HG02798 (cell line): ENCODE measurements around the gene UQCRC1.

ENCODE experiments used
- ATAC-seq: cut with Tn5 transposase; IDR thresholded peaks from one replicate; pipeline ENCODE4 v1.9.1; 2021; ENCODE audit warnings: mild to moderate bottlenecking; ENCODE audit not compliant: unreplicated experiment, poor library complexity

Gene UQCRC1

DNA sequence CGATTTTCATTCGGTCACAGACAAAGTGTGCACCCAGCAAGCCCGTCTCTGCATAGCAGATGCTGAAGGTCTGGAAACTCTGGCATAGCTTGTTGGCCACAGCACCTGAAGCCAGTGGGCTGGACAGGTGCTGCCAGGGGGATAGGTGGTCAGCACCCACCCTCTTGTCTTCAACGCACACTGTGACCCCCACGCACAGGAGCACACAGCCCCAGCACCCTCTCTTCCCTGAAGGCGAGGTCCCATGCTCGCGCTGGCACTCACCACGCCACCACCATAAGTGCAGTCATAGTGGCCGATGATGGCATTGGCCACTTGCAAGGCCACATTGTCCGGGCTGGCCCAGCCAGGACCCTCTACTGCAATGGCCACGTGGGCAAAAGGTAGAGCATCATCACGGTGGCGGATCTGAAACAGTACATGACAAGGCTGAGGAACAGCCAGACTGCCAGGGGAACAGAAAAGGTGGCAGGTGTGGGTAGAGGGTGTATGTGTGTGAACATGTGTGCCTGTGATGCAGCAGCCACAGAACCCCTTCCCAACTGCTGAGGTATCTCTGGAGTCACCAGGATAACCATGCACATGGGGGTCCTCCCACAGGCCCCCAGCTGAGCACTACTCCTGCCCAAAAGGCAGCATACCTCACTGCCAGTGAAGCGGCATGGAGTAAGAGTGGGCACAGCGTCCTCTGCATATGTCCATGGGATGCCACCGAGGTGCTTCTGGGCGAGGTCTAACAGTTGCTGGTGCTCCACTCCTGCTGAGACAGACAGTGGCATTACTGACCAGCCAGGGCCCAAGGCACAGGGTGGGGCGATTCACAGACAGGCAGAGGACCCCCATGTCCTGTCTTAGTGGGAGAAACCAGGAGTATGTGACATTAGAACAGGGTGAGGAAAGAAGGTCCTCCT lies 8.5 kb downstream of the UQCRC1 start:
- ATAC-seq = no peak

DNA sequence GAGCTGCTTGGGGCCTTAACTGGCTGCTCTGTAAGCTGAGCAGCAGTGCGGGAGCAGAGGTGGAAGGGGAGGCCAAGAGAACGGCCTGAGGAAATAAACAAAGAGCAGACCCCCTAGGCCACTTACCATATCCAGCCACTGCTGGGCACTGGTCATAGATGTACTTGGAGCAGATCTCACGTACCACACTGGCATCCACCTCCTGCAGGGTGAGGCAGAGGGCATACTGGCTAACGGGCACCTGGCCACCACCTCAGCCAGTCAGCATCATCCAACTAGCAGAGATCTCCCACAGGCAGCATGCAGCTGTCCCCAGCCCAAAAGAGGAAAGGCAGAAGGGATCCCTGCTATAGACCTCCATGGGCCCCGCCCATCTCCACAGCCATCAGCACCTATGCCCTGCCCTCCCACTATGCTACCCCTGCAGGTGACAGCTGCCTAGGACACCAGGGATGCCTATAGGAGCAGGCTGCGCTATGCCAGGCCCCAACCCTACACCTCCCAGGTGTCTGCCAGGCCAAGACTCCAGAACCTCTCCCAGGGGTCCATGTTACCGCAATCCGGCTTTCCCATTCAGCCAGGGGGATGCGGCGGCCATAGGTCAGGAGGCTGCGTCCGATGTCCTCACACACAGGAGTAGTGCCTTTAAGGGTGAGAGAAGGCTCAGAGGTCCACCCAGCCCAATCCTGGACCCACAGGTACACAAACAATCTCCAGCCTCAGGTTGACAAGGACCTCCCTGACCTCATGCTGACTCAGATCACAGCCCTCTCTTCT lies 9.7 kb downstream of the UQCRC1 start:
- no peak for ATAC-seq

DNA sequence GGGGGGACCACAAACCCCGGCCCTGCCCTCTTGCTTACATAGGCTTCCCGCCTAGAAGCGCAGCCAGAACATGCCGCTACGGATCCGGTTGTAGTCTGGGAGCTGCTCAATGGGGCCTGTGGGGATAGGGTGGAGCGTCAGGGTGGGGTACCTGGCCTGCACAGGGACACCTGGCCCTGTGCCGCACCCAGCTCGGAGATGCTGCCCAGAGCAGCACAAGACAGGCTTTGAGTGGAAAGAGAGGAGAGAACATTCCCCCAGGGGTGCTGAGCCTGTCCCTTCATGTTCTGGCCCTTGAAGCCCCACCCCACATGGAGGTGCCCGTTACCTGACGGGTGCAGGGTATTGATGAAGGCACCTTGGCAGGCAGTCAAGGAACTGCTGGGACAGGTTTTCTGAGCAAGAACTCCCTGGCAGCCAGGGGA lies 10.4 kb downstream of the UQCRC1 start:
- no peak for ATAC-seq

DNA sequence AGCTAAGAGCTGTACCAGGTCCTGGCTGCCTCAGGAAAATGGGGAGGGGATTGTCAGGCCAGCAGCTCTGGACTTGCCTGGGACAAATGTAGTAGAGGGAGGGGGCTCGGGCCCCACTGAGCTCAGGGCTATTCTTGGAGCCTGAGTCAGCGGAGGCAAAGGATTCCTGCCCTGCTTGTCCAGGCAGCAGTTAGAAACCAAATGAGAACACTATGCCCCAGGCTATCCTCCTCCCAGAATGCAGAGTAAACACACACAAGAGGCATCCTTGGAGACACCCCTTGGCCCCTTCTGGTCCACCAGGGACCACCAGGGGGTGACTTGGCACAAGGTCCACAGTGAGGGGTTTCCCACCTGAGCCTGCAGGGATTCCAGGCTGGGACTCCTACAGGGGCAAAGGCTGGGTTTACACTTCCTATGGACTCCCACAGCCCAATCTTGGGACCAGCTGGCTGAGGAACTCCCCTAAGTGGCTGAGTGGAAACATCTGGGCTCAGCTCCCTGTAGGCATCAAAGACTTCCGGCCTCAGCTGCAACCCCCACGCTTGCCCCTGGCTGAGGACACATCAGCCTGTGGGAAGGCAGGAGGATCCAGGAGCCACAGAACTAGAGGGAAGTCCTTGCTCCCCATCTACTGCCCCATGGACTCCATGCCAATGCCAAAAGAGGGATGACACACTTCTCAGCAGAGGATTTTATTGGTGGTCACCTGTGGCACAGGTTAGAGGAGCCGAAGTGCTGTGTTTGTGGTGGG lies 10.9 kb downstream of the UQCRC1 start:
- no peak for ATAC-seq

DNA sequence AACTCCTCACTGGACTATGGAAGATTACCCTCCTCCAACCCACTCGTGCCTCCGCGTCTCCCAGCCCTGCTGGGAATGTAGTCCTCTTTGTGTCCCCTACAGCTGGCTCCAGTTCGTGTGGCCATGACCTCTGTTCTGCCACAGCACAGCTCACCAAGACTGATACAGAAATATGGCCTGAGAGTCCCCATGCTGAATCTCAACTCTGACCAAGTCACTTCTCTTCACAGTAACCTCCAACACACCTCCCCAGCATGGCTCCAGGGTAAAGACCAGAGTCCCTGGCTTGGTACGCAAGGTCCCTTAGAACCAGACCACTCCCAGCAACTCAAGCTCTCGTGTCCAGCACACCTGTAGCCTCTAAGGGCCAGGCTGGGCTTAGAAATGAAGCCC lies 12.0 kb downstream of the UQCRC1 start:
- no peak for ATAC-seq

DNA sequence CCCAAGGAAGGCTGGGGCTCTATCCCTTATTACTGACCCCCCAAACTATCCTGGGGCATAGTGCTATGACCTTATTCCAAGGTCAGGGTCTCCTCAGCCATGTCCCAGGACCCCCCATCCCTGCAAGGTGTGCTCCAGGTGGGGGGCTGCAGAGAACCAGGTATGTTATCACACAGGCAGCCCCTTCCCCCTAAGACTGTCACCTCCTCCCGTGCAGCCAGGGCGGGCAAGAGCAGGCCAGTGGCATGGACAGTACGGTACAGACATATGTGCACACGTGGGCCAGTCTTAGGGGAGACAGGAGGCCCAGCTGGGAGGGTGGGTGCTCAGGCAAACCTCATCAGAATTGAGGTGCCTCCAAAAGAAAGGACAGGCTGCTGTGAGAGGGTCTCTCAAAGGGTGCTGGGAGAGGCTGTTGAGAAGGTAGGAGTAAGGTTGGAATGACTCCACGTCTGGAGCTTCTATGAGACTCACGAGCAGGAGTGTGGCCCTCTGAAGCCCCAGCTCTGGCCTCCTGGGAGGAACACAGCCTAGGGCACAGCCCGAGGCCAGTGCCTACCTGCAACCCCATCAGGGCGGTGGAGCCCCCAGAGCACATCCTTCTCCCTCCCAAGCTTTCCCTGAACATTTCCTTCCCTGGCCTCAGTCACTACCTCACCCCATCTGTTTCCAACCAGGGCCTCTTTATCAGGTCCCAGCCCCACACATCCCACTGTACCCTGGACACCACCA lies 12.6 kb downstream of the UQCRC1 start:
- ATAC-seq = no peak

DNA sequence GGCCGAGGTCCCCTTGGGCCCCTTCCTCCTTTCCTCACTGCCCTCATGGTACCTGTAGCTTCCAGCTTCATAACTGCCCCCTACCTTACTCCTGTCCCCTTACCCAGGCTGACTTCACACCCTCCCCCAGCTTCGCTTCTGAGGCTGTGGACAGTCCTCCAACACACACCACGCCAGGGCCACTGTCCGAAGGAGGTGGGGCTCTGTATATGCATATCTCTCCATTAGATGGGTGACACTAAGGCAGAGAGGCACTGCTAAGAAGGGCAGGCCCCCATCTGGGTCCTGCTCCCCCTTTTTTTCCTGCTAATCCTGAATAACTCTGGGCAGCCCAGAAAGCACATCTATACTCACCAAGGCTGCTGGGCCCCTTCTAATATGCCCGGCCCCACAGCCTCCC lies 13.3 kb downstream of the UQCRC1 start:
- ATAC-seq = no peak

DNA sequence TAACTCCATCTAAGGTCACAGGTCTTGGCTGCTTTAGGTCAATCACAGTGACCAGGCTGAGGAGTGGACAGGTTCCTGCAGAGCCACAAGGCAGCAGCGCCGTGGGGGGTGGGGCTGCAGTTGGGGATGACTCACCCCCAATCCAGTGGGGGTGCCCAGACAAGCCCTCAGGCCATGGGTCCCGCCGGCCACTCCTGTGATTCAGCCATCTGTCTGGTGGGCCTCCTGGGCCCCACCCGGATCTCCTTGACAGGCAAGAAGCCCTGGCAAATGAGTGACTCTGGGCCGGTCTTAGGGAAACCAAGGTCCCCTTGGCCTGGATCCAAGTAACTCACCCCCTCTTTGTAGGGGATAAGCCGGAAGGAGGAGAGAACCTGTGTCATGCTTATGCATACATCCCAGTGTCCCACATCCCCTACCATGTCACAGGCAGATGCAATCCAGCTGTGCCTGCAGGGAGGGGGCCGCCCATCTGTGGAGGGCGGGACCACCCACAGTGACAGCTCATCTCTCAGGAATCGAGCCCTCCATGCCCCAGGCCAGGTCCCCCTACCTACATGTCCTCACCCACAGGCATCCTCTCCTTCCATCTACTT lies 13.8 kb downstream of the UQCRC1 start:
- ATAC-seq = no peak

DNA sequence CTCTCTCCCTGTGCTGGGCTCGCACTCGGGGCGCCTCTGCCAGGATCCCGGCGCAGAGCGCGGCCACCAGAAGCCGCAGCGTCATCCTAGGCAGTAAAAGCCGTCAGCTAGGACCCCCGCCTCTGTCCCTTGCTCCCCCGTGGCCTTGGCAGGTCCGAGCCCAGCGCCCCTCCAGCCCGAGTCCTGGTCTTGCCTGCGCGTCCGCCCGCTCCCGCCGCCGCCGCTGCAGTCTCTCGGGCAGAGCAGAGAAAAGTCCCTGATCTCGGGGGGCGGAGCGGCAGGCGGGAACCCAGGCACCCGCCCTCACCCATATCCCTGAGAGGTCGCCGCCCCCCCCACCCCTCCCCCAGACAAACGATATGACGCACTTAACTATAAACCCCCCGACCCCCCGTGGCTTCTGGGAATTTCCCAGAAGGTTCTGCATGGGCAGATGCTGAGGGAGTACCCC lies 14.3 kb downstream of the UQCRC1 start, which contains the start of gene COL7A1:
Gene COL7A1 (minus strand): TSS at position 255 of the 451 bp plus-strand sequence. CDS start 170 bp downstream, at position 85.
- no peak for ATAC-seq

DNA sequence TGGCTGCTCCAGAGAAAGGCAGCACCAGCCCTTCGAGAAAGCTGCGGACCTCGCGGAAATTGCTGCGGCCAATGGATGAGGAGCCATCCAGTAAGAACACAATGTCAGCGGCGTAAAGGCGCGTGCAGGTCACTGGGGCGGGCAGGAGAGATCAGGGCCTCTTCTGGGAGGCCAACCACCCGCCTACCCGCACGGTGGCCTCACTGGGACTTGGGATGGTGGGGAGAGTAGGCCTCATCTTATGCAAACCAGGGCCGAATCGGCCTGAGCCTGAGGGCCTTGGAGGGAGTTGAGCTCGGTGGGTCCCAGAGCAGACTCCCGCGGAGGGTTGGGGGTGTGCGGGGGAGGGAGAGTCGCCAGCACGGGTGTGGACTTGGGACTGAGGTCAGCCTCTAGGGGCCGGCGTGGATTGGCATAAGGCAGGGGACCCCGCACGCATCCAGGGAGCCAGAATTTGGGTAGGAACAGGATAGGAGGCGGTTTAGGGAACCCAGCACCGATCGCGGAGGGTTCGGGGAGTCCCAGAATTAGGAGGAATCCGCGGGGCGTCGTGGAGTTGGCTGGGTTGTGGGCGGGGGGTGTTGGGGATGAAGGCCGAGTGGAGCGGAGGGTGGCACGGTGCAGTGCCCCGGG lies 14.9 kb downstream of the UQCRC1 start:
- no peak for ATAC-seq

DNA sequence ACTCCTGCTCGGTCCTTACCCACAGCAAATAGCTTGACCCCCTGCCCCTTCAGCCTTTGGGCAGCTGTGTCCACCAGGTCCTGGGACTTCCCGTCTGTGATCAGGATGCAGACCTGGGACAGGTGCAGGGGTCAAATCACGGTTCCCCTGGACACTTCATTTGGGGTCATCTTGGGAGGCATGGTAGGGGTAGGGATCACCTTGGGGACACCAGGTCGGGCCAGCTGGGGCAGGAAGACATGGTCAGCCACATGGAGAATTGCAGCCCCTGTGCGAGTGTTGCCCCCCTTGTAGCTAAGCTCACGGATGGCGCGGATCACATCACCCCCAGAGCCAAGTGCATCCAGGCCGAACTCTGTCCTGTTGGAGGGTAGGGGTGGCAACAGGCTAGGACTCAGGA lies 16.1 kb downstream of the UQCRC1 start:
- ATAC-seq = no peak

DNA sequence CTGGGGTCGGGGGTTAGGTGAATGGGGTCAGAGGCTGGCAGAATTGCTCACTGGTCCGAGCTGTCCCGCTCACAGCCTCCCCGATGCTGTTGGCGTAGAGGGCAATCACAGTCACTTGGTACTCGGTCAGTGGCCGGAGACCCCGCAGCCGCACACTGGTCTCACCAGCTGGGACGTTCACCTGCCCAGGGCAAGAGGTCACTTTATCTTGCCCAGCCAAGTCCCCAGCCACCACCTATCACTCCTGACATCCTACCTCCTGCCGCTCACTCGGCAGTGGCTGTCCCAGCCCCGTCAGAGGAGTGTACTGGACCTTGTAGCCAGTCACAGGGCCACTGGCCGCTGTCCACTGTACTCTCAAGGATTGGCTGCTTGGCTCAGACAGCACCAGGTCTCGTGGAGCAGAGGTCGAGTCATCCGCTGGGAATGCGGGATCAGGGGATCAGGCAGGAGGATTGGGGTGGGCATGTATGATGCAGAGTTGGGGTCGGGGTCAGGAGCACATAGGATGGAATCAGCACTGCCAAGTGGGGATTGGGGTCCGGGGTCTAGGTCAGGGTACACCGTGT lies 16.8 kb downstream of the UQCRC1 start:
- ATAC-seq = no peak

DNA sequence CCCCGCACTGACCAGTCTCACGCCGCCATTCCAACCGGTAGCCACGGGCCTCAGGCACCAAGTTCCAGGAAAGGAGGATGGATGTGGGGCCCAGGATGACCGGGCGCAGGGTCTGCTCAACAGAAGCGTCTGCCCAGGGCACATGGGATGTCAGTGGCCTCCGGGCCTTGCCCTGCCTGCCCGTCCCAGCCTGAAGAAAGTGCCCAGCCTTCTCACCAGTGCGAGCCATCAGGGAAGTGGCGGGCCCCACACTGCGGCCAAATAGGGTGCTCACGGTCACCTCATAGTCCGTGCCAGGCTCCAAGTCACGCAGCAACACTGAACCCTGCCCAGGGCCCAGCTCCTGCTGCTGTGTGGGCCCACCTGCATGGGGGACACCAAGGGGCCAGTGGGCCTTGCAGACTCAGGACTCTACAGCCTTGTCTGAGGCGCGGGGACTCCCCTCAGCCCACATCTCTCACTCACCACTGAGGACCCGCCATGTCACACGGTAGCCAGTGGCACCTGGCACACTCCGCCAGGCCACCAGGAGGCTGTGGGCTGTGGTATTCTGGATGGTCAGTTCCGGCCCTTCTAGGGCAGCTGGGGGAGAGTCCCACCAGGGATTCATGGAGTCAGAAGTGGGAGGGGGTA lies 17.4 kb downstream of the UQCRC1 start:
- no peak for ATAC-seq

DNA sequence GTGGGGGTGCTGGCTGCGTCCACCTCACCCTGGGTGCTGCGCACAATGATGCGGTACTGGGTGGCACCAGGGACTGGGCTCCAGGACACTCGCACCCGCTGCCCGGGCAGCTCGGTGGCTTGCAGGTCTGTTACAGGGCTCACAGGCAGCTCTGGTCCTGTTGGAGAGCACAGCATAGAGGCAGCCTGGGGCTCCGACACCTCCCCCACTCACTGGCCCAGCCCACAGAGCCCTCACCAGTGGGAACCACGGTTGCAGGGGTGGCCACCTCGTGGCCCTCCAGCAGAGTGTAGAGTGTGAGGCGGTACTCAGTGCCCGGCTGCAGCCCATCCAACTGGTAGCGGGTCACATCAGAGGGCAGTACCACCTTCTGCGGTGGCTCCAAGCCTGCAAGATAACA lies 18.0 kb downstream of the UQCRC1 start:
- no peak for ATAC-seq

DNA sequence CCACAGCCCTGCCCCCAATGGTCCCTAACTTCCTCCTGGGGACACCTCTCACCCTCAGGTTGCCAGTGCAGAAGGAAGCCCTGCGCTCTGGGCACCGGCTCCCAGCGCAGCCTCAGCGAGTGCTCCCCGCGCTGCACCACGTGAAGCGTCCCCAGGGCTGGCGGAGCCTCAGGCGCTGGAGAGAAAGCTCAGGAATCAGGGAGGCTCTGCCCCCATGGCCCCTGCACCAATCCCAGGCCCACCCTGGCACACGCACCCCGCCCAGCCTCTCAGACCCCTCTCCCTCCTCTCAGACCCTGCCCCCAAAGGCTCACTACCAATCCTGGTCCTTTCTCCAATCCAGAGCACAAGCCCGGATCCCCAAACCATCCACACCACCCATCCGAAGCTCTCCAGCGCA lies 21.2 kb downstream of the UQCRC1 start:
- ATAC-seq = no peak

DNA sequence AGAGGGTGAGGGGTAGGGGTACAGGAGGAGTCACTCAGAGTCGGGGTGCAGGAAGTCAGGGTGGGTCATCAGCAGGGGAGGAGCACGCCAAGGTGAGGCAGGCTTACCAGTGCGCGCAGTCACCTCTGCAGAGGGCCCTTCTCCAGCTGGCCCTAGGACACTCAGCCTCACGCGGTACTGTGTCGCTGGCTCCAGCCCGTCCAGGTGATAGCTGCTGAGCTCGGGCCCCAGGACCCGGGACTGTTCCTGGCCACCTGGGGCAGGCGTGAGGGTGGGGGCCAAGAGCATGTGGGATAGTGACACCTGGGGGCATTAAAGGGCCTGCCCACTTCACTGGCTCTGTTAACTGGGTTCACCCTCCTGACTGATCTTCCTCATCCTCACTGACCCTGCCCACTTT lies 21.8 kb downstream of the UQCRC1 start:
- no peak for ATAC-seq

DNA sequence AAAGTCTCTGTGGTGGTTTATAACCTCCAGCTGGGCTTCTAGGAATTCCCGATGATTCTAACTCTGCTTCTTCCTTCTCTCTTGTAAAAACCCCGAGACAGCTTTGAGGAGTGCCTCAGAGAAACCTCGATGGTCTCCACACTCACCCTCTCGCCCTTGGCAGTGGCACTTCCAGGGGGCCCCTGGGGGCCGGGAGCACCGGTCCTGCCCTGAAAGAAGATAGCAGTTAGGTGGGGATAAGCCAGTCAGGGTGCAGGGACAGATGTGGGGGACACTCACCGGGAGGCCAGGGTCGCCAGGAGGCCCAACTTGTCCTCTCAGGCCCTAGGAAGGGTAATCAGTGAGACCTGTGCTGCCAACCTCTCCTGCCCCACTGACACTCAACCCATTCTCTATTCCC lies 24.0 kb downstream of the UQCRC1 start:
- no peak for ATAC-seq

DNA sequence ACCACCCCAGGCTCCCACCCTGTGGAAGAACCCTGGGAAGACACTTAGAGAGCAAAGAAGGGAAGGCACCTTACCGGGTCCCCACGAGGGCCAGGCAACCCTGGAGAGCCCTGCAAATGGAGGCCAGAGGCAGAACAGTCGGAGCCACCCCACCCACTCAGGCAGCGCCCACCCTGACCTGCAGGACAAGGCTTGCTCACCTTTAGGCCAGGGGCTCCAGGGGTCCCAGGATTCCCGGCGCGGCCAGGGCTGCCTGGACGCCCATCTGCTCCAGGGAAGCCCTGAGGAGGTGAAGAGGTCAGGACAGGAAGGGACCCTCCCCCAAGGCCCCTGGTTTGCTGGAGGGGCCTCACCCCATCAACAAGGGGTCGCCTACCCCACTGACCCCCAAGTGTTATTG lies 24.6 kb downstream of the UQCRC1 start:
- ATAC-seq = no peak
